K562 (cell line): ENCODE data around the gene PSMB8. TPM values are rescaled to one million over a fixed set of nuclear protein-coding genes. Genes with fewer than 3 reads are reported as not detected.

Experiments
- BHLHE40 ChIP-seq: IDR thresholded peaks from 2 replicates; pipeline ENCODE4 v1.6.1; 2011; ENCODE audit warnings: low read length, improper control_type of control experiment
- DNMT1 ChIP-seq: fragments of 450-650 bp; IDR thresholded peaks from 2 replicates; pipeline ENCODE4 v1.6.1; 2016; ENCODE audit warnings: antibody characterized with exemption, mild to moderate bottlenecking
- ESRRB ChIP-seq: fragments of 250-450 bp; sonication (Bioruptor Pico); IDR thresholded peaks from 2 replicates; pipeline ENCODE4 v1.5.0; 2020; ENCODE audit warnings: mild to moderate bottlenecking, moderate library complexity, borderline replicate concordance
- MAZ ChIP-seq, 2 experiments: fragments of 450-650 bp in 1 of 2; sonication (generic) in 1 of 2; formaldehyde crosslinking; IDR thresholded peaks in 1 of 2; conservative IDR thresholded peaks in 1 of 2; 2 replicates each; pipeline versions ENCODE4 v1.4.0 to v1.5.0; 2020; ENCODE audit warnings: mild to moderate bottlenecking in 1 of 2, missing genetic modification reagents in 1 of 2
- MCM7 ChIP-seq, 2 experiments: fragments of 450-650 bp; IDR thresholded peaks; 2 replicates each; pipeline ENCODE4 v1.6.1; 2016 to 2018
- NFRKB ChIP-seq: fragments of 450-650 bp; IDR thresholded peaks from 2 replicates; pipeline ENCODE4 v1.6.1; 2016; ENCODE audit warnings: low read depth
- PTBP1 ChIP-seq: fragments of 200-400 bp; formaldehyde crosslinking; IDR thresholded peaks from 2 replicates; pipeline ENCODE4 v1.6.1; 2017; ENCODE audit warnings: low read depth, low read length
- RCOR1 ChIP-seq, 2 experiments: IDR thresholded peaks; 2 replicates each; pipeline ENCODE4 v1.6.1; 2012; ENCODE audit warnings: low read depth in 2 of 2, low read length in 2 of 2, borderline replicate concordance in 1 of 2, improper control_type of control experiment in 1 of 2
- SFPQ ChIP-seq: fragments of 200-400 bp; formaldehyde crosslinking; IDR thresholded peaks from 2 replicates; pipeline ENCODE4 v1.6.1; 2017; ENCODE audit warnings: mild to moderate bottlenecking, low read depth, low read length, moderate library complexity
- SP1 ChIP-seq: sonication (generic); formaldehyde crosslinking; IDR thresholded peaks from 2 replicates; pipeline ENCODE4 v1.8.1; 2022; ENCODE audit warnings: mild to moderate bottlenecking, missing genetic modification reagents
- TOE1 ChIP-seq, 2 experiments: fragments of 450-650 bp in 1 of 2; sonication (generic) in 1 of 2; formaldehyde crosslinking in 1 of 2; IDR thresholded peaks; 2 replicates each; pipeline versions ENCODE4 v1.7.1 to v1.8.0; 2016 to 2022; ENCODE audit warnings: borderline replicate concordance in 2 of 2, mild to moderate bottlenecking in 2 of 2, antibody characterized with exemption in 1 of 2, inconsistent platforms in 1 of 2, low read depth in 1 of 2, missing genetic modification reagents in 1 of 2, moderate library complexity in 1 of 2
- ZNF253 ChIP-seq: fragments of 250-450 bp; sonication (Bioruptor Pico); conservative IDR thresholded peaks from 2 replicates; pipeline ENCODE4 v1.6.1; 2021; ENCODE audit warnings: mild to moderate bottlenecking
- ZNF398 ChIP-seq: fragments of 250-450 bp; sonication (Bioruptor Pico); IDR thresholded peaks from 2 replicates; pipeline ENCODE4 v1.8.0; 2021; ENCODE audit warnings: moderate library complexity, mild to moderate bottlenecking, inconsistent platforms
- ZNF445 ChIP-seq: fragments of 250-450 bp; sonication (Bioruptor Pico); IDR thresholded peaks from 2 replicates; pipeline ENCODE4 v1.4.0; 2020; ENCODE audit warnings: low read depth, mild to moderate bottlenecking, moderate library complexity
- ZNF507 ChIP-seq: conservative IDR thresholded peaks from 2 replicates; pipeline ENCODE4 v1.6.1; 2017; ENCODE audit warnings: missing genetic modification characterization, missing compliant biosample characterization
- polyA plus RNA-seq, 8 experiments: library from polyadenylated mRNA; depleted of rRNA in 4 of 8; stranded (reverse) in 5 of 8; unstranded in 3 of 8; fragments of >200 nt; fragmentation: Nextera tagmentation in 2 of 8; fragmentation: Illumina TruSeq in 1 of 8; extraction: Ambion mirVana in 2 of 8; extraction: Trizol in 1 of 8; gene quantifications; 2 replicates each; pipeline versions ENCODE4 v1.2.1 to v1.2.3, GENCODE V29; 2011 to 2014; ENCODE audit warnings: inconsistent platforms in 1 of 8, missing spikeins in 1 of 8
- total RNA-seq, 7 experiments: library from RNA; depleted of rRNA in 6 of 7; stranded (reverse); fragments of >200 nt in 6 of 7; fragmentation: Illumina TruSeq in 2 of 7; extraction: Trizol in 2 of 7; gene quantifications; 2 replicates each; pipeline versions ENCODE4 v1.2.1 to v1.2.3, GENCODE V29; 2011 to 2021; ENCODE audit warnings: low replicate concordance in 1 of 7
- TF ChIP-seq, protein P1 (sequence below): fragments of 450-650 bp; IDR thresholded peaks from 2 replicates; pipeline ENCODE4 v1.6.1; 2017; ENCODE audit warnings: mild to moderate bottlenecking, moderate library complexity
- TF ChIP-seq, protein P2 (sequence below): sonication (generic); formaldehyde crosslinking; IDR thresholded peaks from 2 replicates; pipeline ENCODE4 v1.4.0; 2020; ENCODE audit warnings: mild to moderate bottlenecking, missing genetic modification reagents
- TF ChIP-seq, protein P3 (sequence below): sonication (generic); formaldehyde crosslinking; IDR thresholded peaks from 2 replicates; pipeline ENCODE4 v1.8.1; 2023; ENCODE audit warnings: mild to moderate bottlenecking, missing genetic modification reagents, moderate library complexity

Gene PSMB8
- total and polyA plus RNA-seq, 9 of the 15 experiments (the other 6 are each of a cell fraction or from before 2014, with no cell fraction given), result 0.71 to 4.0 (median 2.4) TPM

- TF ChIP-seq PTBP1 (no peak), MCM7 (IDR thresholded peaks at IDR 0.05) (no peak), ESRRB (no peak), ZNF507 (tag) (no peak), NFRKB (no peak), TOE1 (IDR thresholded peaks at IDR 0.05; ENCODE audit: borderline replicate concordance) (peak; percentile 36; the same call in 1 of the 2 replicates), TOE1 (CRISPR knock-in tag; IDR thresholded peaks at IDR 0.05; ENCODE audit: borderline replicate concordance, low read depth) (no peak), SFPQ (no peak), RCOR1 (IDR thresholded peaks at IDR 0.05; ENCODE audit: borderline replicate concordance in 1 of 2, low read depth in 2 of 2, low read length in 2 of 2) (peak in 1 of 2 experiments; percentile 72; a peak in 2 of 4 replicates), DNMT1 (no peak), ZNF398 (CRISPR knock-in tag) (no peak), BHLHE40 (peak; percentile 28; the same call in 1 of the 2 replicates), ZNF445 (CRISPR knock-in tag) (no peak), MAZ (CRISPR knock-in tag; conservative IDR thresholded peaks at IDR 0.05 in 1 of 2, IDR thresholded peaks at IDR 0.05 in 1 of 2) (peak; percentile 81 to 86), SP1 (CRISPR knock-in tag) (peak; percentile 78), ZNF253 (CRISPR knock-in tag) (no peak)
- TF ChIP-seq, protein P1, sequence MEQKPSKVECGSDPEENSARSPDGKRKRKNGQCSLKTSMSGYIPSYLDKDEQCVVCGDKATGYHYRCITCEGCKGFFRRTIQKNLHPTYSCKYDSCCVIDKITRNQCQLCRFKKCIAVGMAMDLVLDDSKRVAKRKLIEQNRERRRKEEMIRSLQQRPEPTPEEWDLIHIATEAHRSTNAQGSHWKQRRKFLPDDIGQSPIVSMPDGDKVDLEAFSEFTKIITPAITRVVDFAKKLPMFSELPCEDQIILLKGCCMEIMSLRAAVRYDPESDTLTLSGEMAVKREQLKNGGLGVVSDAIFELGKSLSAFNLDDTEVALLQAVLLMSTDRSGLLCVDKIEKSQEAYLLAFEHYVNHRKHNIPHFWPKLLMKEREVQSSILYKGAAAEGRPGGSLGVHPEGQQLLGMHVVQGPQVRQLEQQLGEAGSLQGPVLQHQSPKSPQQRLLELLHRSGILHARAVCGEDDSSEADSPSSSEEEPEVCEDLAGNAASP, result no peak
- TF ChIP-seq, protein P2, sequence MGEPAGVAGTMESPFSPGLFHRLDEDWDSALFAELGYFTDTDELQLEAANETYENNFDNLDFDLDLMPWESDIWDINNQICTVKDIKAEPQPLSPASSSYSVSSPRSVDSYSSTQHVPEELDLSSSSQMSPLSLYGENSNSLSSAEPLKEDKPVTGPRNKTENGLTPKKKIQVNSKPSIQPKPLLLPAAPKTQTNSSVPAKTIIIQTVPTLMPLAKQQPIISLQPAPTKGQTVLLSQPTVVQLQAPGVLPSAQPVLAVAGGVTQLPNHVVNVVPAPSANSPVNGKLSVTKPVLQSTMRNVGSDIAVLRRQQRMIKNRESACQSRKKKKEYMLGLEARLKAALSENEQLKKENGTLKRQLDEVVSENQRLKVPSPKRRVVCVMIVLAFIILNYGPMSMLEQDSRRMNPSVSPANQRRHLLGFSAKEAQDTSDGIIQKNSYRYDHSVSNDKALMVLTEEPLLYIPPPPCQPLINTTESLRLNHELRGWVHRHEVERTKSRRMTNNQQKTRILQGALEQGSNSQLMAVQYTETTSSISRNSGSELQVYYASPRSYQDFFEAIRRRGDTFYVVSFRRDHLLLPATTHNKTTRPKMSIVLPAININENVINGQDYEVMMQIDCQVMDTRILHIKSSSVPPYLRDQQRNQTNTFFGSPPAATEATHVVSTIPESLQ (CRISPR knock-in tag), result no peak
- TF ChIP-seq, protein P3, sequence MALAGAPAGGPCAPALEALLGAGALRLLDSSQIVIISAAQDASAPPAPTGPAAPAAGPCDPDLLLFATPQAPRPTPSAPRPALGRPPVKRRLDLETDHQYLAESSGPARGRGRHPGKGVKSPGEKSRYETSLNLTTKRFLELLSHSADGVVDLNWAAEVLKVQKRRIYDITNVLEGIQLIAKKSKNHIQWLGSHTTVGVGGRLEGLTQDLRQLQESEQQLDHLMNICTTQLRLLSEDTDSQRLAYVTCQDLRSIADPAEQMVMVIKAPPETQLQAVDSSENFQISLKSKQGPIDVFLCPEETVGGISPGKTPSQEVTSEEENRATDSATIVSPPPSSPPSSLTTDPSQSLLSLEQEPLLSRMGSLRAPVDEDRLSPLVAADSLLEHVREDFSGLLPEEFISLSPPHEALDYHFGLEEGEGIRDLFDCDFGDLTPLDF, result no peak; the same call in 1 of the 2 replicates
These were observed 5.5 kb downstream of the PSMB8 start, which contains the start of gene TAP2 (continued) for GRCh38 chr6:32838114-32838958.
